PC-9 (cell line): Measurements from ENCODE around the gene CNGA3. TPM values are rescaled to one million over a fixed set of nuclear protein-coding genes. Genes with fewer than 3 reads are reported as not detected.

Experiments used
- BruUV-seq: library from RNA; stranded (reverse); fragments of 400-500 nt; replicated peaks from 2 replicates; lab custom pipeline; 2021; lab: Mats Ljungman, UMichigan
- CTCF ChIA-PET: fragments of 300-600 bp; sonication (Branson Sonifier 250); formaldehyde crosslinking; loops from one replicate; lab custom pipeline; 2022; ENCODE audit warnings: antibody characterized with exemption; lab: Charles Lee
- POLR2A ChIA-PET: fragments of 300-600 bp; sonication (Branson Sonifier 250); formaldehyde crosslinking; loops from one replicate; lab custom pipeline; 2022; ENCODE audit warnings: antibody characterized with exemption; ENCODE audit not compliant: unreplicated experiment; lab: Charles Lee
- DNase-seq, 2 experiments: peaks; one replicate each; pipeline versions ENCODE4 v3.0.0 to v3.0.0-alpha.2; 2015 to 2022; ENCODE audit warnings: mixed read lengths in 1 of 2
- H2AFZ ChIP-seq: fragments of 200-600 bp; sonication (generic); 2 replicates; pipeline ENCODE4 v1.8.1; 2017; ENCODE audit warnings: antibody characterized with exemption
- H3F3A ChIP-seq: fragments of 200-600 bp; sonication (generic); 2 replicates; pipeline ENCODE4 v1.8.1; 2017; ENCODE audit warnings: antibody characterized with exemption, mild to moderate bottlenecking, low read depth; ENCODE audit not compliant: insufficient read depth
- H3K27ac ChIP-seq: fragments of 200-600 bp; sonication (generic); 2 replicates; pipeline ENCODE4 v1.6.1; 2016; ENCODE audit warnings: mixed run types
- H3K27me3 ChIP-seq: fragments of 200-600 bp; sonication (generic); 2 replicates; pipeline ENCODE4 v1.6.1; 2016; ENCODE audit warnings: low read depth, mixed run types; ENCODE audit not compliant: insufficient read depth
- H3K36me3 ChIP-seq: fragments of 200-600 bp; sonication (generic); 2 replicates; pipeline ENCODE4 v1.6.1; 2016; ENCODE audit warnings: low read depth, mixed run types
- H3K4me1 ChIP-seq: fragments of 200-600 bp; sonication (generic); replicated peaks from 2 replicates; pipeline ENCODE4 v1.6.1; 2016; ENCODE audit warnings: mixed run types; ENCODE audit not compliant: insufficient read depth
- H3K4me2 ChIP-seq: fragments of 200-600 bp; sonication (generic); 2 replicates; pipeline ENCODE4 v1.6.1; 2017; ENCODE audit warnings: mixed run types
- H3K4me3 ChIP-seq: fragments of 200-600 bp; sonication (generic); 2 replicates; pipeline ENCODE4 v1.6.1; 2016; ENCODE audit warnings: mixed run types
- H3K79me2 ChIP-seq: fragments of 200-600 bp; sonication (generic); 2 replicates; pipeline ENCODE4 v1.6.1; 2017; ENCODE audit warnings: low read depth, mixed run types
- H3K9me2 ChIP-seq: fragments of 200-600 bp; sonication (generic); 2 replicates; pipeline ENCODE4 v1.8.1; 2017; ENCODE audit warnings: mild to moderate bottlenecking; ENCODE audit not compliant: insufficient read depth
- H3K9me3 ChIP-seq: fragments of 200-600 bp; sonication (generic); 2 replicates; pipeline ENCODE4 v1.8.1; 2016; ENCODE audit warnings: low read depth; ENCODE audit not compliant: insufficient read depth
- H4K20me1 ChIP-seq: fragments of 200-600 bp; sonication (generic); 2 replicates; pipeline ENCODE4 v1.8.1; 2017; ENCODE audit not compliant: insufficient read depth
- EZH2 ChIP-seq: fragments of 200-600 bp; sonication (generic); IDR thresholded peaks from 2 replicates; pipeline ENCODE4 v1.8.0; 2017; ENCODE audit warnings: antibody characterized with exemption, low read depth
- intact Hi-C: fragments of 100-400 bp; cut with micrococcal nuclease; formaldehyde crosslinking; loops from one replicate; pipeline ENCODE4 v1.10.0; 2022; ENCODE audit not compliant: unreplicated experiment
- total RNA-seq: library from RNA; stranded (reverse); gene quantifications from 2 replicates; pipeline ENCODE4 v1.2.3, GENCODE V29; 2021
- TF ChIP-seq, protein P1 (sequence below): fragments of 200-600 bp; sonication (generic); conservative IDR thresholded peaks from 2 replicates; pipeline ENCODE4 v1.6.1; 2017; ENCODE audit warnings: mixed run types, antibody characterized with exemption, mild to moderate bottlenecking, moderate library complexity

Gene CNGA3
- total RNA-seq, 1 experiment from 2014 or later = not detected

DNA sequence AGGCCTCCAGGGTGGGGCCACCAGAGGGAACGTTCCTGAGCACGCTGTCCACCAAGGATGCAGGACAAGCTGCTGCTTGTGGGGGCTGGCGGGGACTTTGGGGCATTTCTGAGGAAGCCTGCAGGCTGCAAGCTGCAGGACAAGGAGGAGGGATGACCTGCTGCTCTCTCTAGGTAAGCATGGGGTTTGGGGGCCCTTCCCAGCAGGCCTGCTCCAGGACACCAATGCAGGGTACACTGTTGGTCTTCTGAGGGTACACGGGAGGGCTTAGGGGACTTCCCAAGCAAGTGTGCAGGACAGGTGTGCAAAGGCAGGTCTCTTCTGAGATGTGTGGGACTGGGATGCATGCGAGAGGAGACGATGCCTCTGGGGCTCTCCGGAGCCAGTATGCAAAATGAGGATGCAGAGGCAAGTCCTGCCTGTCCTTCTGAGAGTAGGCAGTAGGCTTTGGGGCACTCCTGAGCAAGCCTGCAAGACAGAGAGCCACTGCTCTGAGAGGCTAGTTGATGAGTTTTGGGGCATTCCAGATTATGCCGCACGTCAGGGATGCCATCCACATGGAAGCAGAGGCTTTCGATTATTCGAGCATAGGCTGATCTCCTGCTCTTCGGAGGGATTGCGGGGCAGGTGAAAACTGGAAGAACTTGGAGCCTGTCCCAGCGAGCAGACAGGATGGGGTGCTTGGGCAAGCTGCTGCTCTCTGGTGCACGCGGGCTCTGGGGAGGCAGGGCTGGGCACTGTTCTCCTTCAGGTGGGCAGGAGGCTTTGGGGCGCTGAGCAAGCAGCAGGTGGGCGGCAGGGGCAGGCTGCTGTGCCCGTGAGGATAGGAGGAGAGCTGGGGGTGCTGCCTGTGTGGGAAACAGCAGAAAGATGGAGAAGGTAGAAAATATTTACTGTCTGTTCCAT is 44.6 kb downstream of the CNGA3 start:
- ChIA-PET POLR2A (no interaction called here), CTCF (interaction anchor here (0.6 kb wide), 2 partner anchors 184 to 972 kb away, joined by 3 to 4 read pairs; no protein-coding TSS in a partner anchor)
- TF ChIP-seq, protein P1, sequence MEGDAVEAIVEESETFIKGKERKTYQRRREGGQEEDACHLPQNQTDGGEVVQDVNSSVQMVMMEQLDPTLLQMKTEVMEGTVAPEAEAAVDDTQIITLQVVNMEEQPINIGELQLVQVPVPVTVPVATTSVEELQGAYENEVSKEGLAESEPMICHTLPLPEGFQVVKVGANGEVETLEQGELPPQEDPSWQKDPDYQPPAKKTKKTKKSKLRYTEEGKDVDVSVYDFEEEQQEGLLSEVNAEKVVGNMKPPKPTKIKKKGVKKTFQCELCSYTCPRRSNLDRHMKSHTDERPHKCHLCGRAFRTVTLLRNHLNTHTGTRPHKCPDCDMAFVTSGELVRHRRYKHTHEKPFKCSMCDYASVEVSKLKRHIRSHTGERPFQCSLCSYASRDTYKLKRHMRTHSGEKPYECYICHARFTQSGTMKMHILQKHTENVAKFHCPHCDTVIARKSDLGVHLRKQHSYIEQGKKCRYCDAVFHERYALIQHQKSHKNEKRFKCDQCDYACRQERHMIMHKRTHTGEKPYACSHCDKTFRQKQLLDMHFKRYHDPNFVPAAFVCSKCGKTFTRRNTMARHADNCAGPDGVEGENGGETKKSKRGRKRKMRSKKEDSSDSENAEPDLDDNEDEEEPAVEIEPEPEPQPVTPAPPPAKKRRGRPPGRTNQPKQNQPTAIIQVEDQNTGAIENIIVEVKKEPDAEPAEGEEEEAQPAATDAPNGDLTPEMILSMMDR = no peak
- TF ChIP-seq EZH2 = no peak
- BruUV-seq = no TSS peak
- Histone ChIP-seq H3F3A (no peaks in the 10 kb centered on the region), H3K4me1 (no peaks in the 10 kb centered on the region), H3K27ac (no peak overlapping the region), H3K27me3 (peaks cover 28% of the 10 kb centered on the region), H3K9me2 (no peaks in the 10 kb centered on the region), H4K20me1 (no peaks in the 10 kb centered on the region), H3K4me3 (no peak overlapping the region), H3K9me3 (no peaks in the 10 kb centered on the region), H3K79me2 (no peaks in the 10 kb centered on the region), H3K36me3 (no peaks in the 10 kb centered on the region), H3K4me2 (no peak overlapping the region), H2AFZ (no peak overlapping the region)
- intact Hi-C loops = loop anchor here (1.0 kb wide), 1 partner anchor 20 kb away; no protein-coding TSS in a partner anchor
- DNase-seq = no peak

DNA sequence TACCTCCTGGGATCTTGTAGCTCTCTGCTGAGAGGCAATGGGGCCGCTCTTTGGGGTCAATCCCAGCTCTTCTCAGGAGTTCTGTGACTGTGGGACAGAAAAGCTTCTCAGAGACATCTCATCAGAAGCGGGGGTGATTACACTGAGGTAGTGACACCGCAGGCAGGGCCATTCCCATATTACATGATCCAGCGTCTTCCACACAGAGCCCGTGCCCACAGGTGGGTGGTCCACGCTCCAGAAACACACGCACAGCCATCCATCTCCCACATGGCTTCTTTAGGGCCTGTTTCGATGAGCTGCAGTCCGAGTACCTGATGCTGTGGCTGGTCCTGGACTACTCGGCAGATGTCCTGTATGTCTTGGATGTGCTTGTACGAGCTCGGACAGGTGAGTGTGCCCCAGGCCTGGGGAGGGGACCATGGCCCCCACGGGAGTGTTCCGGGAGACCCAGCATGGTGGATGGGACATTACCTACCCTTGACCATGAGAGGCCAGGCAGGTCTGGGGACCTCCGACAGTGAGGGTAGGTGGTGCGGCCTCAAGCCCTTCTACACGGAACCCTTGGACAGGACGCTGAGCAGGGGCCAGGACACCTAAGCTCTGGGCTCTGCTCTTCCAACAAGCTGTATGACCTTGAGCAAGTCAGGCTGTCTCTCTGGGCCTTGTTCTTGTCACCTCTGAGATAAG is 45.5 kb downstream of the CNGA3 start:
- H3K27ac ChIP-seq = no peak overlapping the region
- H3K36me3 ChIP-seq = no peaks in the 10 kb centered on the region
- no peaks in the 10 kb centered on the region for H3K9me2 ChIP-seq
- ChIA-PET POLR2A (no interaction called here), CTCF (interaction anchor here (0.6 kb wide), 1 partner anchor 971 kb away, joined by 3 read pairs; no protein-coding TSS in a partner anchor)
- H3K4me3 ChIP-seq = no peak overlapping the region
- H3K27me3 ChIP-seq = peaks cover 30% of the 10 kb centered on the region
- no TSS peak for BruUV-seq
- H3K4me2 ChIP-seq = no peak overlapping the region
- H3K79me2 ChIP-seq = no peaks in the 10 kb centered on the region
- no peak for TF ChIP-seq EZH2
- TF ChIP-seq, protein P1 = no peak
- intact Hi-C loops = no loop called here
- H3K9me3 ChIP-seq = no peaks in the 10 kb centered on the region
- no peaks in the 10 kb centered on the region for H3F3A ChIP-seq
- H4K20me1 ChIP-seq = no peaks in the 10 kb centered on the region
- no peak for DNase-seq
- no peaks in the 10 kb centered on the region for H3K4me1 ChIP-seq
- H2AFZ ChIP-seq = no peak overlapping the region

DNA sequence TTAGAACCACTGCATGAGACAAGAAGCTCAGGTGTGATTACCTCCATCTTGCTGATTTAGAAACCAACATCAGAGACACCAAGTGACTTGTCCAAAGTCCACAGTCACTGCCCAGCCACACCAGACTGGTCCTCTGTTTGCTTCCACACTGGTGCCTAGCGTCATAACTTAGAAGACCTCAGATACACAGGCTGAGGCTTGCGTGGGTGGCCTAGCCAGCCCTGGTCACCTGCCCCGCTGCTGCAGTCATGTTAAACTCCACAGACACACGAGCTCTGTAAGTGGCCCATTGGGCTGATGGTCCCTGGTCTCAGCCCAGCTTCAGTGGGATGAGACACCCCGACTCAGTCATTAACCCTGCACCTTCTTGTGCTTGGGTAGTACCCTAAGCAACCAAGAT is 47.1 kb downstream of the CNGA3 start:
- H4K20me1 ChIP-seq = no peaks in the 10 kb centered on the region
- peaks cover 34% of the 10 kb centered on the region for H3K27me3 ChIP-seq
- intact Hi-C loops = no loop called here
- H3K4me3 ChIP-seq = no peak overlapping the region
- TF ChIP-seq EZH2 = no peak
- TF ChIP-seq, protein P1 = no peak
- no peaks in the 10 kb centered on the region for H3K4me1 ChIP-seq
- no peaks in the 10 kb centered on the region for H3K9me2 ChIP-seq
- CTCF ChIA-PET = no interaction called here
- DNase-seq = no peak
- BruUV-seq = no TSS peak
- no peaks in the 10 kb centered on the region for H3F3A ChIP-seq
- H3K27ac ChIP-seq = no peak overlapping the region
- no peaks in the 10 kb centered on the region for H3K9me3 ChIP-seq
- no peaks in the 10 kb centered on the region for H3K79me2 ChIP-seq
- no peak overlapping the region for H2AFZ ChIP-seq
- no peaks in the 10 kb centered on the region for H3K36me3 ChIP-seq
- POLR2A ChIA-PET = no interaction called here
- no peak overlapping the region for H3K4me2 ChIP-seq
